ENCODE data around the gene RNF26.

The RNF26 gene

DNA sequence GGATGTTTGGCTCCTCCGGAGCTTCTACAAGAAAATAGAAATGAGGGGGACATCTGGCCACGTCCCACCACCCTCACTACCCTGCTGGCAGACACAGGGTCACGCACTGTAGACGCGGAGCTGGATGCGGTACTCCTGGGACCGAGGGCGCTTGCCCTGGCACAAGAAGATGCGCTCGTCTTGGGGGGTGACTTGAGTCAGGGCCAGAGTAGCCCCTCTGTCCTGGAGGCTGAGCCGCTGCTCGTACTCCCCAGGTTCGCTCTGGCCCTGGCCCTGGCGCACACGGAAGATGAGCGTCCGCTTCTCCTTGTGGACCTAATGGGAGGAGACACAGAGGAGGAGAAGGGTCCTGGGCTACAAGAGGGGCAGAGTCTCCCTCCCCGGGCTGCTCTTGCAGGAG lies 19.6 kb upstream of the RNF26 start:
- H3K36me3 ChIP-seq (ENCODE audit: low read length) = no peaks in the 10 kb centered on the region
- H2AFZ ChIP-seq (ENCODE audit: low read depth, low read length, severe bottlenecking) = no peak overlapping the region
- no peaks in the 10 kb centered on the region for H3K27me3 ChIP-seq (ENCODE audit: low read length)
- H3K9me3 ChIP-seq (ENCODE audit: insufficient read depth, low read length) = no peaks in the 10 kb centered on the region
- no peak overlapping the region for H3K27ac ChIP-seq (ENCODE audit: low read depth, low read length)
- no peaks in the 10 kb centered on the region for H3K79me2 ChIP-seq (ENCODE audit: insufficient read depth, low read length)
- no peak overlapping the region for H3K9ac ChIP-seq (ENCODE audit: low read length)
- H3K4me3 ChIP-seq (ENCODE audit: insufficient read depth, low read length, poor library complexity, severe bottlenecking) = no peak overlapping the region
- no peak overlapping the region for H3K4me2 ChIP-seq (ENCODE audit: low read depth, low read length, poor library complexity, severe bottlenecking)
- H3K9me2 ChIP-seq (replicated peaks; ENCODE audit: insufficient read depth, low read length) = no peaks in the 10 kb centered on the region
- H4K20me1 ChIP-seq (ENCODE audit: low read depth, low read length) = no peaks in the 10 kb centered on the region
- H3F3A ChIP-seq (ENCODE audit: insufficient read depth) = no peaks in the 10 kb centered on the region
- TF ChIP-seq, protein P1, sequence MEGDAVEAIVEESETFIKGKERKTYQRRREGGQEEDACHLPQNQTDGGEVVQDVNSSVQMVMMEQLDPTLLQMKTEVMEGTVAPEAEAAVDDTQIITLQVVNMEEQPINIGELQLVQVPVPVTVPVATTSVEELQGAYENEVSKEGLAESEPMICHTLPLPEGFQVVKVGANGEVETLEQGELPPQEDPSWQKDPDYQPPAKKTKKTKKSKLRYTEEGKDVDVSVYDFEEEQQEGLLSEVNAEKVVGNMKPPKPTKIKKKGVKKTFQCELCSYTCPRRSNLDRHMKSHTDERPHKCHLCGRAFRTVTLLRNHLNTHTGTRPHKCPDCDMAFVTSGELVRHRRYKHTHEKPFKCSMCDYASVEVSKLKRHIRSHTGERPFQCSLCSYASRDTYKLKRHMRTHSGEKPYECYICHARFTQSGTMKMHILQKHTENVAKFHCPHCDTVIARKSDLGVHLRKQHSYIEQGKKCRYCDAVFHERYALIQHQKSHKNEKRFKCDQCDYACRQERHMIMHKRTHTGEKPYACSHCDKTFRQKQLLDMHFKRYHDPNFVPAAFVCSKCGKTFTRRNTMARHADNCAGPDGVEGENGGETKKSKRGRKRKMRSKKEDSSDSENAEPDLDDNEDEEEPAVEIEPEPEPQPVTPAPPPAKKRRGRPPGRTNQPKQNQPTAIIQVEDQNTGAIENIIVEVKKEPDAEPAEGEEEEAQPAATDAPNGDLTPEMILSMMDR (IDR thresholded peaks at IDR 0.05; ENCODE audit: insufficient read depth, low read length, poor library complexity, severe bottlenecking) = no peak
- no peak for TF ChIP-seq EZH2phosphoT487 (conservative IDR thresholded peaks at IDR 0.05; ENCODE audit: low read length)

DNA sequence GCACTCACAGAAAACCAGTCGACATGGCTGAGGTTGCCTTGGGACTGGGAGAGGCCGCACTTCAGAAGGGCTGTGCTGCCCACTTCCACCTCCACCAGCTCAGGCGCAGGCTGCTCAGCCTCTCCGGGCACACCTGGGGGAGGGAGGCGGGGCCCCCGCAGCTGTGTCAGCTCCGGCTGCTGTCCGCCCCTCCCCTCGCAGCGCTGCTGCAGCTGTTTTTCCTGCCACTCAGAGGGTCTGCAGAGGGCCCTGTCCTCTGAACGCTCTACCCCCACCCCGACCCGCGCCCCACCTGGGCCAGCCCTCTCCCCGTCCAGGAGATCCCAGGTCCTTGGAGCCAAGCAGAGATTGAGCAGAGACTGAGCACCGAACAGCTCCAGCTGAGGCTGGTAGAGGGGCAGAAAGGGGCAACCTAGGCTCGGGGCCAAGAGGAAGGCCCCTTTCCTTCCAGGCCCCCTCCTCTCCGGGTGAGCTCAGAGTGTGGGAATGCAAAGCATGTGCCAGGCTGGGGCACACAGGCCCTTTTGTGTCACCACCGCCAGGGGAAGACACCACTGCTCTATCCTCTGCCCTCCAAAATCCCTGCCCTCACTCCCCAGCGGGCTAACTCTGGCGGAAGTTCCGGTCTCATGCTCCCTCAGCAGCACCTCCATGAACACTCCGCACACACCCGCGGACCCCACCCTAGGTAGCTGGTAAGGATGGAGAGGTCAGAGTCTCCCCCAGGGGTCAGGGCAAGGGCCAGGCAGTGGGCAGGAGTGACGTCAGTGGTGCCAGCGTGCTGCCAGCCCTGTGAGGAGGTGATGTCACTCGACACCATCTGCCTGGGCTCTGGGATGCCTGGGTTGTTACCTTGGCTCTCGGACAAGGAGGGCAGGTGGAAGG lies 19.0 kb upstream of the RNF26 start:
- Histone ChIP-seq H4K20me1 (ENCODE audit: low read depth, low read length) (no peaks in the 10 kb centered on the region), H2AFZ (ENCODE audit: low read depth, low read length, severe bottlenecking) (no peak overlapping the region), H3K27ac (ENCODE audit: low read depth, low read length) (no peak overlapping the region), H3K4me2 (ENCODE audit: low read depth, low read length, poor library complexity, severe bottlenecking) (peak overlapping the region; percentile 47), H3F3A (ENCODE audit: insufficient read depth) (no peaks in the 10 kb centered on the region), H3K4me3 (ENCODE audit: insufficient read depth, low read length, poor library complexity, severe bottlenecking) (no peak overlapping the region), H3K9me2 (replicated peaks; ENCODE audit: insufficient read depth, low read length) (no peaks in the 10 kb centered on the region), H3K36me3 (ENCODE audit: low read length) (no peaks in the 10 kb centered on the region), H3K27me3 (ENCODE audit: low read length) (no peaks in the 10 kb centered on the region), H3K79me2 (ENCODE audit: insufficient read depth, low read length) (no peaks in the 10 kb centered on the region), H3K9ac (ENCODE audit: low read length) (peak overlapping the region; percentile 2; the same call in 1 of the 2 replicates), H3K9me3 (ENCODE audit: insufficient read depth, low read length) (no peaks in the 10 kb centered on the region)
- TF ChIP-seq EZH2phosphoT487 (conservative IDR thresholded peaks at IDR 0.05; ENCODE audit: low read length) = no peak
- TF ChIP-seq, protein P1 (IDR thresholded peaks at IDR 0.05; ENCODE audit: insufficient read depth, low read length, poor library complexity, severe bottlenecking) = no peak

DNA sequence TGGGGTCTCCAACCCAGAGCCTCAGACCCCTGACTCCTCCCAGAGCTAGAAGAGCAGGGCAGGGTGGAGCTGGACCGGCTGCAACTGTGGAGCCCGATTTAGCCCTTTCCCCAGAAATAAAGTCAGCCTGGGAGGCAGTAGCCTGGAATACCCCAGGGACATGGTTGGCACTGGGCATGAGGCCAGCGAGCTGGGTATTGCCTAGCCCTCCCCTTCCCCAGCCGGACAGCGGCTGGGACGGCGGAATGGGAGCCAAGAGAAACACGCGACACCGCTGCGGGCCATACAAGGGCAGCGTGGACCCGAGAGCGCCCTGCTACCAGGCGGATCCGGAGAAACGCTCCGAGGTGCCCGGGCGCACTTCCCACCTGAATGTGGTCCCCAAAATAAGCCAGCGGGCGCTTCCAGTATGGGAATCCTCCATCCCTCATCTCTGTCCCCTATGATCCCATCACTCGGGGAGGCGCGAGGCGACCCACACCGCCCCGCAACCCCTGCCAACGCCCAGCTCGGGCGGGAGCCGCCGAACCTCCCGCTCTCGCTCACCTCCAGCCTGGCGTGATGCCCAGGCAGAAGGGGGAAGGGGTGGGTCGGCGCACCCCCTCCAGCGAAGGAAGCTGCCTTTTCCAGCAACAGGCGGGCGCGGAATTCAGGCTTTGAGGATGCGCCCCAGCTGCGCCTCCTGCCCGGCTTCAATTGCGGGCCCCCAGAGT lies 18.2 kb upstream of the RNF26 start:
- 0 out of 2 replicates have a peak, but pooled peaks have one; percentile 63 for TF ChIP-seq EZH2phosphoT487 (conservative IDR thresholded peaks at IDR 0.05; ENCODE audit: low read length)
- TF ChIP-seq, protein P1 (IDR thresholded peaks at IDR 0.05; ENCODE audit: insufficient read depth, low read length, poor library complexity, severe bottlenecking) = no peak
- Histone ChIP-seq H3K4me2 (ENCODE audit: low read depth, low read length, poor library complexity, severe bottlenecking) (peak overlapping the region; percentile 47), H3K9ac (ENCODE audit: low read length) (no peak overlapping the region; the same call in 1 of the 2 replicates), H3K9me2 (replicated peaks; ENCODE audit: insufficient read depth, low read length) (no peaks in the 10 kb centered on the region), H2AFZ (ENCODE audit: low read depth, low read length, severe bottlenecking) (no peak overlapping the region), H3K4me3 (ENCODE audit: insufficient read depth, low read length, poor library complexity, severe bottlenecking) (no peak overlapping the region), H3K9me3 (ENCODE audit: insufficient read depth, low read length) (no peaks in the 10 kb centered on the region), H3K79me2 (ENCODE audit: insufficient read depth, low read length) (no peaks in the 10 kb centered on the region), H4K20me1 (ENCODE audit: low read depth, low read length) (no peaks in the 10 kb centered on the region), H3F3A (ENCODE audit: insufficient read depth) (no peaks in the 10 kb centered on the region), H3K36me3 (ENCODE audit: low read length) (no peaks in the 10 kb centered on the region), H3K27ac (ENCODE audit: low read depth, low read length) (no peak overlapping the region), H3K27me3 (ENCODE audit: low read length) (no peaks in the 10 kb centered on the region)
